Esophagus squamous epithelium (tissue), 5 donors: Measurements from ENCODE around the gene HDDC2. TPM values are rescaled to one million over a fixed set of nuclear protein-coding genes. Genes with fewer than 3 reads are reported as not detected.

Source experiments
- DNase-seq: peaks from one replicate; lab custom pipeline; 2025; lab: John Stamatoyannopoulos, UW
- H3K27ac ChIP-seq, 4 donors: fragments of 200-600 bp; sonication (generic); one replicate each; pipeline ENCODE4 v1.5.1; 2016 to 2019; ENCODE audit warnings: mild to moderate bottlenecking in 1 of 4
- H3K27me3 ChIP-seq, 4 donors: fragments of 200-600 bp; sonication (generic); 1 replicate in 3 of 4; 2 replicates in 1 of 4; pipeline versions ENCODE4 v1.5.1 to v1.6.0; 2017 to 2021; ENCODE audit warnings: antibody characterized with exemption in 1 of 4
- H3K36me3 ChIP-seq, 3 donors: fragments of 200-600 bp; sonication (generic); one replicate each; pipeline ENCODE4 v1.5.1; 2016 to 2019
- H3K4me1 ChIP-seq, 3 donors: fragments of 200-600 bp; sonication (generic); one replicate each; pipeline ENCODE4 v1.5.1; 2017 to 2019
- H3K4me3 ChIP-seq, 4 donors: fragments of 200-600 bp; sonication (generic); 1 replicate in 3 of 4; 2 replicates in 1 of 4; pipeline ENCODE4 v1.5.1; 2016 to 2019; ENCODE audit warnings: mild to moderate bottlenecking in 2 of 4, moderate library complexity in 1 of 4
- H3K9me3 ChIP-seq, 3 donors: fragments of 200-600 bp; sonication (generic); one replicate each; pipeline ENCODE4 v1.5.1; 2016 to 2019
- POLR2A ChIP-seq, 4 donors: fragments of 450-650 bp; IDR thresholded peaks; one replicate each; pipeline ENCODE4 v1.6.1; 2017; ENCODE audit warnings: antibody characterized with exemption in 4 of 4, mild to moderate bottlenecking in 4 of 4, moderate library complexity in 3 of 4
- WGBS, 2 donors: methylation state at CpG; one replicate each; pipeline ENCODE4 v1.1.5; 2018; 5-methylcytosine and 5-hydroxymethylcytosine counted together
- intact Hi-C: fragments of 100-400 bp; cut with DNase I; formaldehyde crosslinking; loops from one replicate; pipeline ENCODE4 v1.15.0; 2022
- total RNA-seq, 4 donors: library from RNA; depleted of rRNA; stranded (reverse); fragments of >200 nt; gene quantifications; one replicate each; pipeline ENCODE4 v1.1.0, GENCODE V29; 2016
- TF ChIP-seq, protein P1 (sequence below), 6 experiments: fragments of 450-650 bp in 4 of 6; fragments of 200-600 bp in 2 of 6; sonication (generic) in 2 of 6; IDR thresholded peaks; one replicate each; pipeline ENCODE4 v1.5.1; 2016 to 2019; ENCODE audit warnings: antibody characterized with exemption in 6 of 6, mild to moderate bottlenecking in 4 of 6, moderate library complexity in 4 of 6
- donor health status: DM: yes; HTN: yes; CAD: no.

Gene HDDC2
- total RNA-seq, 4 donors from 2014 or later = 49.2 to 84.7 (median 53.3) TPM

DNA sequence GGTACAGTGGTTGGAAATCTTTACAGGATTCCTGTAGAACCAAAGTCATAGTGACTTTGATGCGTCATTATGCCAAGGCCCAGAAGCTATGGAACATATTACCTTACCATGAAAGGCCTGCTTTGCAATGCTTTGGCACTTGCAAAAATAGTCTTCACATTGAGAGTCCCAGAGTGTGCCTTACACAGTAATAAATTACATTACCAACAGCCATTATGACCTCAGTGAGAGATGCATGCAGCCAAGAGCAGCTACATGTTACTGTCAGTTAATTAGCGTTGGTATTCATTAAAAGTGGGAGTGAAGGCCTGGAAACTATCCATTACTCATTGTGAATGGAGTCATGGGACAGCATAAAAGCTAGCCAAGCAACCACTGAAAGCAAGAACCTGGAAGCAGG is 39.2 kb upstream of the HDDC2 start:
- intact Hi-C loops = no loop called here
- TF ChIP-seq POLR2A (IDR thresholded peaks at IDR 0.05) = no peak
- TF ChIP-seq, protein P1, sequence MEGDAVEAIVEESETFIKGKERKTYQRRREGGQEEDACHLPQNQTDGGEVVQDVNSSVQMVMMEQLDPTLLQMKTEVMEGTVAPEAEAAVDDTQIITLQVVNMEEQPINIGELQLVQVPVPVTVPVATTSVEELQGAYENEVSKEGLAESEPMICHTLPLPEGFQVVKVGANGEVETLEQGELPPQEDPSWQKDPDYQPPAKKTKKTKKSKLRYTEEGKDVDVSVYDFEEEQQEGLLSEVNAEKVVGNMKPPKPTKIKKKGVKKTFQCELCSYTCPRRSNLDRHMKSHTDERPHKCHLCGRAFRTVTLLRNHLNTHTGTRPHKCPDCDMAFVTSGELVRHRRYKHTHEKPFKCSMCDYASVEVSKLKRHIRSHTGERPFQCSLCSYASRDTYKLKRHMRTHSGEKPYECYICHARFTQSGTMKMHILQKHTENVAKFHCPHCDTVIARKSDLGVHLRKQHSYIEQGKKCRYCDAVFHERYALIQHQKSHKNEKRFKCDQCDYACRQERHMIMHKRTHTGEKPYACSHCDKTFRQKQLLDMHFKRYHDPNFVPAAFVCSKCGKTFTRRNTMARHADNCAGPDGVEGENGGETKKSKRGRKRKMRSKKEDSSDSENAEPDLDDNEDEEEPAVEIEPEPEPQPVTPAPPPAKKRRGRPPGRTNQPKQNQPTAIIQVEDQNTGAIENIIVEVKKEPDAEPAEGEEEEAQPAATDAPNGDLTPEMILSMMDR (IDR thresholded peaks at IDR 0.05) = no peak
- Histone ChIP-seq H3K27ac (no peak overlapping the region), H3K4me1 (no peaks in the 10 kb centered on the region), H3K4me3 (no peak overlapping the region), H3K36me3 (no peaks in the 10 kb centered on the region), H3K9me3 (no peaks in the 10 kb centered on the region), H3K27me3 (peaks cover 0 to under 1% (median 0%) of the 10 kb centered on the region in 4 donors)
- WGBS, 2 donors = 79 to 85% methylated on average over 2 of the region's 2 CpGs
- no peak for DNase-seq

DNA sequence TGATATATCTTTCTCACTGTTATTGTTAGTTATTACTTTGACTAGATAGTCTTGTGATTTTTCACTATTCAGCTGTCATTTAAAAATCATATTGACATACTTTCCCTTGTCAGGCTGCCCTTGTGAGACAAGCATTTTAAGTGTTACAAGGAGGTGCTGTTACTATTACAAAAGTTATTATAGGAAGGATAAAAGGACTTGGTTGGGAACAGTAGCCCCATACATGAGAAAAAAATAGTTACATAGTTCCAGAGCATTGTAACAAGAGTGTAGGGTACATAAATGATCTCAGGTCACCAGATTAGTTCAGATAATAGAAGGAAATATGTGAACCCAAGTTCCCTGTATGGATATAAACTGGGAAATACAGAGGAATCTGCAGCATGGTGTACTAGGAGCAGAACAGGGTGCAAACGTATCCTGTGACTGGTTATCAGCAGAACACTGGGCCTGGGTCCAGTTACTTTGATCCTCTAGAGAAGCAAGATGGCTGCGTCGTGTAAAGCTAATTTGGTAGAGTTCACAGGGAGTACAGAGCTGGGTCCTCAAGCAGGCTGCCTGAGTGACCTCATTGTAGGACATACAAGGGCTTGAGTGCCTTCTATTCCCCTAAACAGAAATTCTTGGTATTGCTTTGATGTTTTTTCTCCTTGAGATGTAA is 38.5 kb upstream of the HDDC2 start:
- H3K27ac ChIP-seq = no peak overlapping the region
- WGBS, 2 donors = 74 to 83% methylated on average over 3 of the region's 3 CpGs

DNA sequence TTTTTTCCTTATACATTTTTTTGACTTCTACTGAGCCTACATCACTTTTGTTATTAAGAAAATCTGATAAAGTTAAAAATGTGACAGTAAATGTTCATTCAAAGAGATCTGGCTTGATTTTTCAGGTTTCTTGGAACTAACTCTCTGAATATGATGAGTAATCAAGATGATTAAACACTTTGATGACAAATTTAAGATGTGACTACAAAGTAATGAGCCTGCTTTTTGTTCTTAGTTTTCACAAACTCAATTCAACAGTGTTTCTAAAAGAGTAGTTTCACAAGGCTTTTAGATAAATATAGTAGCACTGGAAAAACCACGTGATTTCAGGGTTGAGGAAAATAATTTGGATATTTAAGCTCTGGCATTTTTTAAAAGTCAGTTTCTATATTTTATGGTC is 37.9 kb upstream of the HDDC2 start:
- Histone ChIP-seq H3K4me3 (no peak overlapping the region), H3K27me3 (peaks cover 0 to 7% (median 1%) of the 10 kb centered on the region in 4 donors), H3K27ac (no peak overlapping the region), H3K4me1 (no peaks in the 10 kb centered on the region), H3K9me3 (no peaks in the 10 kb centered on the region), H3K36me3 (no peaks in the 10 kb centered on the region)
- TF ChIP-seq POLR2A (IDR thresholded peaks at IDR 0.05) = no peak
- TF ChIP-seq, protein P1 (IDR thresholded peaks at IDR 0.05) = no peak
- DNase-seq = no peak
- WGBS, 2 donors = 19 to 32% methylated on average over 1 of the region's 1 CpG
- intact Hi-C loops = no loop called here

More for the DNA sequence above, 38.5 kb upstream of the HDDC2 start:
- intact Hi-C loops = no loop called here
- Histone ChIP-seq H3K27me3 (peaks cover 0 to 7% (median 0%) of the 10 kb centered on the region in 4 donors), H3K9me3 (no peaks in the 10 kb centered on the region), H3K36me3 (no peaks in the 10 kb centered on the region), H3K4me3 (no peak overlapping the region), H3K4me1 (no peaks in the 10 kb centered on the region)
- TF ChIP-seq, protein P1 (IDR thresholded peaks at IDR 0.05) = no peak
- no peak for TF ChIP-seq POLR2A (IDR thresholded peaks at IDR 0.05)
- DNase-seq = no peak

DNA sequence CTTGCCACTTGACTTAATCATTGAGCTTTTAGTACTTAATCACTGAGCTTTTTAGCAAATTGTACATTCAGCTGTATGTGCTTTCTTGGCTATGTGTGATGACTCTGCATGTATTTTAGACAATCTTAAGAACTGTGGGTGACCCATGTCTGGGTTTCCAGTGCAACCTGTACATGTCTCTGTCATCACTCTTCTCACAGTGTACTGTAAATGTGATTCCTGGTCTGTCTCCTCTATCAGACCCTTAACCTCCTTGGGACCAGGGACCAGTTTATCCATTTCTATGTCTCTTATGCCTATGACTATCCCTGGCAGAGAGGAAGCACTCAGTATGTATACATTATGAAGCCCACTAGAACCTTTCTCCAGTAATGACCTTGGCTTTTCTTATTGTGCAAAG is 36.6 kb upstream of the HDDC2 start:
- H3K36me3 ChIP-seq = no peaks in the 10 kb centered on the region
- no peaks in the 10 kb centered on the region for H3K9me3 ChIP-seq
- H3K27ac ChIP-seq = no peak overlapping the region
- no peaks in the 10 kb centered on the region for H3K4me1 ChIP-seq
- no peak for TF ChIP-seq POLR2A (IDR thresholded peaks at IDR 0.05)
- TF ChIP-seq, protein P1 (IDR thresholded peaks at IDR 0.05) = no peak
- intact Hi-C loops = no loop called here
- peaks cover 0 to 8% (median 1%) of the 10 kb centered on the region in 4 donors for H3K27me3 ChIP-seq
- H3K4me3 ChIP-seq = no peak overlapping the region
- DNase-seq = no peak

DNA sequence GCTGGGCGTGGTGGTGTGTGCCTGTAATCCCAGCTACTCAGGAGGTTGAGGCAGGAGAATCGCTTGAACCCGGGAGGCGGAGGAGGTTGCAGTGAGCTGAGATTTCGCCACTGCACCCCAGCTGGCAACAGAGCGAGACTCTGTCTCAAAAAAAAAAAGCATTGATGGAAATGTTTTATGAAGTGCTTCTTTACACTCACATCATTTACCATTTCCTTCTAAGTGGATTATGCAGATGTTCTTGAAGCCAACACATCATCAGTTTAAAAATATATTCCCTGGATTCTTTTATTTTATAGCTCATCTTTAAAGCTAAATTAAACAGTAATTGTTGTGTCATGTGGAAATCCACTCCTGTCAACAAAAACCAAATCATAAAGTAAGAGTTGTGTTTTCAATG is 35.9 kb upstream of the HDDC2 start:
- Histone ChIP-seq H3K27me3 (peaks cover 0 to 15% (median 1%) of the 10 kb centered on the region in 4 donors), H3K36me3 (no peaks in the 10 kb centered on the region), H3K9me3 (no peaks in the 10 kb centered on the region), H3K4me1 (no peaks in the 10 kb centered on the region), H3K4me3 (no peak overlapping the region), H3K27ac (no peak overlapping the region)
- intact Hi-C loops = no loop called here
- DNase-seq = no peak
- no peak for TF ChIP-seq POLR2A (IDR thresholded peaks at IDR 0.05)
- TF ChIP-seq, protein P1 (IDR thresholded peaks at IDR 0.05) = no peak
- 80 to 96% methylated on average over 6 of the region's 6 CpGs for WGBS, 2 donors
